GM21526 (cell line): ENCODE measurements around the gene DGKQ.

Experiments used
- ATAC-seq: cut with Tn5 transposase; IDR thresholded peaks from one replicate; pipeline ENCODE4 v1.9.1; 2021; ENCODE audit warnings: moderate library complexity; ENCODE audit not compliant: unreplicated experiment, low FRiP score

The DGKQ gene

GRCh38 chr4:910366-911091 lies 62.8 kb downstream of the DGKQ start:
- no peak for ATAC-seq

GRCh38 chr4:909821-910220 lies 63.5 kb downstream of the DGKQ start:
- no peak for ATAC-seq

- no peak for ATAC-seq
Measured at GRCh38 chr4:909131-909571, 64.2 kb downstream of the DGKQ start.
